Activated B cell treated with CpG ODN at 0.5 μM for 24 hours (primary cell): ENCODE results near the gene ZNF385C. TPM values are rescaled to one million over a fixed set of nuclear protein-coding genes. Genes with fewer than 3 reads are reported as not detected.

Source experiments
- ATAC-seq: fragments of 200-7000 bp; cut with Tn5 transposase; one replicate; pipeline ENCODE4 v1.10.0; 2021; ENCODE audit warnings: low read depth, mild to moderate bottlenecking, moderate library complexity
- CTCF ChIA-PET: fragments of 350-600 bp; sonication (Branson Sonifier 250); formaldehyde crosslinking; loops from one replicate; lab custom pipeline; 2021; ENCODE audit warnings: antibody characterized with exemption; lab: Charles Lee
- POLR2A ChIA-PET: fragments of 350-600 bp; sonication (Branson Sonifier 250); formaldehyde crosslinking; loops from one replicate; lab custom pipeline; 2021; ENCODE audit warnings: antibody characterized with exemption; lab: Charles Lee
- DNase-seq: peaks from one replicate; pipeline ENCODE4 v3.0.0; 2022
- H3K27ac Mint-ChIP-seq: one replicate; pipeline ENCODE4 v1.8.0; 2020; ENCODE audit warnings: mixed read lengths
- H3K27me3 Mint-ChIP-seq: one replicate; pipeline ENCODE4 v1.8.0; 2021; ENCODE audit warnings: mixed read lengths
- H3K36me3 Mint-ChIP-seq: one replicate; pipeline ENCODE4 v1.8.0; 2021; ENCODE audit warnings: low read depth, mixed read lengths
- H3K4me1 Mint-ChIP-seq: one replicate; pipeline ENCODE4 v1.8.0; 2021; ENCODE audit warnings: mixed read lengths
- H3K4me3 Mint-ChIP-seq: one replicate; pipeline ENCODE4 v1.8.0; 2020; ENCODE audit warnings: mild to moderate bottlenecking, mixed read lengths
- H3K9me3 Mint-ChIP-seq: one replicate; pipeline ENCODE4 v1.8.0; 2020; ENCODE audit warnings: mixed read lengths
- intact Hi-C: fragments of 100-400 bp; cut with micrococcal nuclease; formaldehyde crosslinking; loops from one replicate; pipeline ENCODE4 v1.15.1; 2024
- total RNA-seq: library from RNA; stranded (reverse); gene quantifications from 2 replicates; pipeline ENCODE4 v1.2.3, GENCODE V29; 2022
- TF ChIP-seq, protein P1 (sequence below): fragments of 200-600 bp; IDR thresholded peaks from one replicate; pipeline ENCODE4 v1.8.0; 2022; ENCODE audit warnings: antibody characterized with exemption, mild to moderate bottlenecking

ZNF385C gene
- total RNA-seq, 1 donor from 2014 or later, result 16.7 TPM

DNA sequence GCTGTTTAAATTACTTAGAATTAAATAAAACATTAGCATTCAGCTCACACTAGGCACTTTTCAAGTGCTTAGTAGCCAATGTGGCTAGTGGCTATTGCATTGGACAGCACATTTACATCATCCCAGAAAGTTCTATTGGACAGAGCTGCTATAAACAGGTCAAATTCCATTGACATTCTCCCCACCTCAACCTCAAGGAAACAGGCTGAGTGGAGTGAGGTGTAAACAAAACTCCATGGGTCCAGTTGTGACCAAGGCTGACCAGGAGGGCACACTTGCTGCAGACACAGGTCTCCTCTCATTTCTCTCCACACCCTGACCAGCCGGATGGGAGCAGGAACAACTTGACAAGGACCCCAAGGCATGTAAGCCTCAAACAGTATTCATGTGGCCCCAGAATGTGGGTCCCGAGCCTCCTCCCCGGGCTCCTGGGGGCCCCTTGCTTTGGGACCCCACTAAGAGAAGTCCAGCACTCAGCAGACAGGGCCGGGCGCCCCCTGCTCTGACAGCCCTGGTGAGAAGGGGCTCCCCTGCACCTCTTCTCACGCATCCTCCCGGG lies 48.4 kb downstream of the ZNF385C start:
- TF ChIP-seq, protein P1, sequence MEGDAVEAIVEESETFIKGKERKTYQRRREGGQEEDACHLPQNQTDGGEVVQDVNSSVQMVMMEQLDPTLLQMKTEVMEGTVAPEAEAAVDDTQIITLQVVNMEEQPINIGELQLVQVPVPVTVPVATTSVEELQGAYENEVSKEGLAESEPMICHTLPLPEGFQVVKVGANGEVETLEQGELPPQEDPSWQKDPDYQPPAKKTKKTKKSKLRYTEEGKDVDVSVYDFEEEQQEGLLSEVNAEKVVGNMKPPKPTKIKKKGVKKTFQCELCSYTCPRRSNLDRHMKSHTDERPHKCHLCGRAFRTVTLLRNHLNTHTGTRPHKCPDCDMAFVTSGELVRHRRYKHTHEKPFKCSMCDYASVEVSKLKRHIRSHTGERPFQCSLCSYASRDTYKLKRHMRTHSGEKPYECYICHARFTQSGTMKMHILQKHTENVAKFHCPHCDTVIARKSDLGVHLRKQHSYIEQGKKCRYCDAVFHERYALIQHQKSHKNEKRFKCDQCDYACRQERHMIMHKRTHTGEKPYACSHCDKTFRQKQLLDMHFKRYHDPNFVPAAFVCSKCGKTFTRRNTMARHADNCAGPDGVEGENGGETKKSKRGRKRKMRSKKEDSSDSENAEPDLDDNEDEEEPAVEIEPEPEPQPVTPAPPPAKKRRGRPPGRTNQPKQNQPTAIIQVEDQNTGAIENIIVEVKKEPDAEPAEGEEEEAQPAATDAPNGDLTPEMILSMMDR, result no peak
- intact Hi-C loops, result loop anchor here (1.0 to 2.0 kb wide), 3 partner anchors 25 to 87 kb away; partner anchors contain the start of gene DNAJC7
- H3K36me3 Mint-ChIP-seq, result no peaks in the 10 kb centered on the region
- H3K27me3 Mint-ChIP-seq, result peaks cover 25% of the 10 kb centered on the region
- ATAC-seq, result no peak
- H3K27ac Mint-ChIP-seq, result no peak overlapping the region
- peaks cover 9% of the 10 kb centered on the region for H3K4me1 Mint-ChIP-seq
- CTCF ChIA-PET, result no interaction called here
- no peak for DNase-seq
- H3K4me3 Mint-ChIP-seq, result peak overlapping the region; percentile 77
- POLR2A ChIA-PET, result no interaction called here
- H3K9me3 Mint-ChIP-seq, result no peaks in the 10 kb centered on the region

DNA sequence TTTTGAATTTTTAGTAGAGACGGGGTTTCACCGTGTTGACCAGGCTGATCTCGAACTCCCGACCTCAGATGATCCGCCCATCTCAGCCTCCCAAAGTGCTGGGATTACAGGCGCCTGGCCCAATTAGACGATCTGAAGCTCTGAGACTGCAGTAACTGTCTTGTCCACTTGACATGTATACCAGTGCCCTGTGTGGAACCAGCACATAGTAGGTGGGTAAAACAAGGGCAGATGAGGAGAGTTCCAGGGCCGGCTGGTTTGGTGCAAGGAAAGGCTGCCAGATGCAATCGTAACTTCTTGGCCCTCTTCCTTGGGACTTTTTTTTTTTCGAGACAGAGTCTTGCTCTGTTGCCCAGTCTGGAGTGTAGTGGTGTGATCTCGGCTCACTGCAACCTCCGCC lies 50.9 kb downstream of the ZNF385C start:
- TF ChIP-seq, protein P1, result no peak
- H3K4me1 Mint-ChIP-seq, result peaks cover 9% of the 10 kb centered on the region
- ATAC-seq (no peak), DNase-seq (no peak)
- no peak overlapping the region for H3K4me3 Mint-ChIP-seq
- no peak overlapping the region for H3K27ac Mint-ChIP-seq
- CTCF ChIA-PET, result no interaction called here
- no peaks in the 10 kb centered on the region for H3K9me3 Mint-ChIP-seq
- intact Hi-C loops, result no loop called here
- no peaks in the 10 kb centered on the region for H3K36me3 Mint-ChIP-seq
- POLR2A ChIA-PET, result no interaction called here
- peaks cover 16% of the 10 kb centered on the region for H3K27me3 Mint-ChIP-seq

DNA sequence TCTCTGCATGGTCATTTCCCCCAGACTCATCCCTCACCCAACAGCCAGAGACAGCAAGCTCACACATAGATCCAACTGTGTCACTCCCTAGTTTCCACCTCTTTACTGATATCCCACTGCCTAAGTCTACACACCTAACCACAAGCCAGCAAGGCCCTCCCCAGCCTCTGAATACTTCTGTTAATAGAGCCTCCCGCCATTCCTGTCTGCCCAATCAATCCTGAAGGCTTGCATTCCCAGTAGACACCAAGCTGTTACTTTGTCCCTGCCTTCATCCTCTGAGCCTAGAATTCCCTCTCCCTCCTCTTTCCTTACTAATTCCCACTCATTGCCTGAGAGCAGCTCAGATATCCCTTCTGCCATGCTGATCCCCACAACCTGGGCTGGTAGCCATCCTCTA lies 52.6 kb downstream of the ZNF385C start:
- TF ChIP-seq, protein P1, result no peak
- DNase-seq, result no peak
- ChIA-PET CTCF (interaction anchor here (1.1 kb wide), 1 partner anchor 20 kb away, joined by 3 read pairs; no protein-coding TSS in a partner anchor), POLR2A (no interaction called here)
- Mint-ChIP-seq H3K4me3 (no peak overlapping the region), H3K27me3 (peaks cover 4% of the 10 kb centered on the region), H3K4me1 (peaks cover 5% of the 10 kb centered on the region), H3K27ac (no peak overlapping the region), H3K9me3 (no peaks in the 10 kb centered on the region), H3K36me3 (no peaks in the 10 kb centered on the region)
- intact Hi-C loops, result no loop called here
- ATAC-seq, result no peak

DNA sequence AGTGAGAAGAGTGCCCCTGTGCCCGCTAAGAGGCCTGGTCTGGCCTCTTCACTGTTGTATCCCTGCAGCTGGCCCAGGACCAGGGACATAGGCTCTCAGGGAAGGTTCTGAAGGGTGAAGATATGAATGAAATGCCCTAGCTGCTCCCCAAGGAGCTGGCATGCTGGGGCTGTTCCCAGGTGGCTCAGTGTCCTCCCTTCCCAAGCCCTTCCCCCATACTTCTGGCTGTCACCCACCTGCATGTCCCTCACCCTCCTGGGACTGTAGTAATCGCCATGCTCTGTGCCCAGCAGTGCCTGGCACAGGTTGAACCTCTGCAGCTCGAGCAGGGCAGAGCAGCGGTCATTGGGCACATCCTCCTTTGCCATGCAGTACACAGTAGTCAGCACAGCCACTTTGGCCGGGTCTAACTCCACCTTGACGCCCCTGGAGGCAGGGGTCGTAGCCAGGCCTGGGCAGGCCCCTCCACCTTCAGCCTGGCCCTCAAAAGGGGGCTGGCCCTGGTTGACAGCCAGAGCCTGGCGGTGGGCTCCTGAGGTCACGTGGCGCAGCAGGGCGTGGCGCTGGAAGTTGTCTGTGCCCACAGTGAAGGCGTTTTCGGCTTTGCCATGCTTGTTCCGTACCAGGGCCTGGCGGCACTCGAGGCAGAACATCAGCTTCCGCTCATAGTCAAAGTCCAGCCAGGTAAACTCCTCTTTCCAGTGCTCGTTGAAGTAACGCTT lies 55.5 kb downstream of the ZNF385C start:
- no peaks in the 10 kb centered on the region for H3K36me3 Mint-ChIP-seq
- H3K27ac Mint-ChIP-seq, result no peak overlapping the region
- ChIA-PET CTCF (no interaction called here), POLR2A (interaction anchor here (0.7 kb wide), 1 partner anchor 74 kb away, joined by 5 read pairs; no protein-coding TSS in a partner anchor)
- intact Hi-C loops, result no loop called here
- no peak for ATAC-seq
- no peaks in the 10 kb centered on the region for H3K4me1 Mint-ChIP-seq
- TF ChIP-seq, protein P1, result no peak
- no peaks in the 10 kb centered on the region for H3K9me3 Mint-ChIP-seq
- H3K4me3 Mint-ChIP-seq, result no peak overlapping the region
- no peaks in the 10 kb centered on the region for H3K27me3 Mint-ChIP-seq
- DNase-seq, result no peak

DNA sequence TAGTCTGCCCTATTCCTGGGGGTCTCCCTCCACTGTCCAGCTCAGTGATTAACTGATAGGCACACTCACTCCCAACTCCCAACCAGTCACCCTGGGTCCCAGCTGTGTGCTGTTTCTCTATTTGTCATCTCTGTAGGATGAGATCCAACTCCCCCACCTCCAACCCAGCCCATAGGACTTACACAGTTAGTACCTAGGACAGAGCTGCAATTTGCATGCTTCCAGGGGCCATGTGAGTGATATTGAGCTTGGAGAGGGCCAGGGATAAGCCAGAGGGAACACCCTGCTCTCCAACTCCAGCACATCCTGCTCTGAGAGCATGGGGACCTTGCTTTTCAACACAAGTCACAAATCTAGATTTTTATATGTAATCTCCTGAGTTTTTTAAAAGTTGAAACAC lies 56.7 kb downstream of the ZNF385C start:
- H3K27ac Mint-ChIP-seq, result no peak overlapping the region

More for the DNA sequence above, 56.7 kb downstream of the ZNF385C start:
- H3K4me3 Mint-ChIP-seq, result no peak overlapping the region
- no peaks in the 10 kb centered on the region for H3K9me3 Mint-ChIP-seq
- DNase-seq (no peak), ATAC-seq (no peak)
- ChIA-PET CTCF (interaction anchor here (0.7 to 1.0 kb wide), 2 partner anchors 21 to 24 kb away, joined by 3 read pairs; no protein-coding TSS in a partner anchor), POLR2A (interaction anchor here (0.7 to 0.9 kb wide), 2 partner anchors 11 to 72 kb away, joined by 3 to 5 read pairs; no protein-coding TSS in a partner anchor)
- intact Hi-C loops, result no loop called here
- TF ChIP-seq, protein P1, result no peak
- H3K36me3 Mint-ChIP-seq, result no peaks in the 10 kb centered on the region
- H3K4me1 Mint-ChIP-seq, result no peaks in the 10 kb centered on the region
- H3K27me3 Mint-ChIP-seq, result no peaks in the 10 kb centered on the region
